Uterus (tissue), 4 donors: ENCODE measurements around the gene EMX2. TPM values are rescaled to one million over a fixed set of nuclear protein-coding genes. Genes with fewer than 3 reads are reported as not detected.

Experiments
- DNase-seq, 2 donors: peaks; one replicate each; pipeline ENCODE4 v3.0.0-alpha.2; 2019 to 2020
- H3K27ac ChIP-seq, 2 donors: fragments of 200-600 bp; sonication (generic); 1 replicate in 1 of 2; 2 replicates in 1 of 2; pipeline ENCODE4 v1.5.1; 2016 to 2018
- H3K27me3 ChIP-seq, 2 donors: fragments of 200-600 bp; sonication (generic); one replicate each; pipeline ENCODE4 v1.5.1; 2018 to 2019; ENCODE audit warnings: control low read depth in 1 of 2
- H3K36me3 ChIP-seq, 2 donors: fragments of 200-600 bp; sonication (generic); one replicate each; pipeline ENCODE4 v1.5.1; 2019; ENCODE audit warnings: control low read depth in 1 of 2
- H3K4me1 ChIP-seq, 2 donors: fragments of 200-600 bp; sonication (generic); one replicate each; pipeline ENCODE4 v1.5.1; 2018 to 2019; ENCODE audit warnings: control low read depth in 1 of 2
- H3K4me3 ChIP-seq, 2 donors: fragments of 200-600 bp; sonication (generic); 1 replicate in 1 of 2; 2 replicates in 1 of 2; pipeline ENCODE4 v1.5.1; 2018 to 2019; ENCODE audit warnings: mild to moderate bottlenecking in 1 of 2
- H3K9me3 ChIP-seq, 2 donors: fragments of 200-600 bp; sonication (generic); one replicate each; pipeline ENCODE4 v1.5.1; 2019; ENCODE audit warnings: control low read depth in 1 of 2
- CTCF ChIP-seq, 4 experiments: fragments of 200-600 bp in 2 of 4; fragments of 450-650 bp in 2 of 4; sonication (generic) in 2 of 4; IDR thresholded peaks; one replicate each; pipeline ENCODE4 v1.5.1; 2016 to 2019; ENCODE audit warnings: antibody characterized with exemption in 4 of 4, mild to moderate bottlenecking in 2 of 4, moderate library complexity in 1 of 4
- POLR2A ChIP-seq, 2 donors: fragments of 450-650 bp; IDR thresholded peaks; one replicate each; pipeline ENCODE4 v1.6.1; 2016; ENCODE audit warnings: antibody characterized with exemption in 2 of 2, mild to moderate bottlenecking in 1 of 2, moderate library complexity in 1 of 2
- intact Hi-C: fragments of 100-400 bp; cut with DNase I; formaldehyde crosslinking; loops from one replicate; pipeline ENCODE4 v1.15.1; 2023; ENCODE audit warnings: low total_unique reads
- total RNA-seq, 4 donors: library from RNA; depleted of rRNA in 3 of 4; stranded (reverse); fragments of >200 nt in 3 of 4; gene quantifications; one replicate each; pipeline versions ENCODE4 v1.1.0 to v1.2.4, GENCODE V29; 2014 to 2023
- donor health status: DM: yes; HTN: yes; CAD: no.

The EMX2 gene
- total RNA-seq, 4 donors from 2014 or later, result 6.7 to 154 (median 17.1) TPM

GRCh38 chr10:117500456-117500855, 42.1 kb upstream of the EMX2 start:
- H3K27me3 ChIP-seq, result no peaks in the 10 kb centered on the region
- DNase-seq, result no peak
- intact Hi-C loops, result no loop called here
- peaks cover 0 to 10% of the 10 kb centered on the region in 2 donors for H3K4me1 ChIP-seq
- no peak overlapping the region for H3K4me3 ChIP-seq
- no peak for TF ChIP-seq POLR2A (IDR thresholded peaks at IDR 0.05)
- no peak for TF ChIP-seq CTCF (IDR thresholded peaks at IDR 0.05)
- no peaks in the 10 kb centered on the region for H3K36me3 ChIP-seq
- H3K27ac ChIP-seq, result no peak overlapping the region
- H3K9me3 ChIP-seq, result no peaks in the 10 kb centered on the region

- peaks cover 0 to 10% of the 10 kb centered on the region in 2 donors for H3K4me1 ChIP-seq
- intact Hi-C loops, result no loop called here
- no peaks in the 10 kb centered on the region for H3K9me3 ChIP-seq
- no peak for DNase-seq
- peak overlapping the region in 1 of 2 donors; percentile 51 for H3K27ac ChIP-seq
- H3K4me3 ChIP-seq, result no peak overlapping the region
- no peaks in the 10 kb centered on the region for H3K27me3 ChIP-seq
- no peak for TF ChIP-seq CTCF (IDR thresholded peaks at IDR 0.05)
- no peak for TF ChIP-seq POLR2A (IDR thresholded peaks at IDR 0.05)
- H3K36me3 ChIP-seq, result no peaks in the 10 kb centered on the region
Observed at GRCh38 chr10:117501460-117502035, 41.0 kb upstream of the EMX2 start.

GRCh38 chr10:117502421-117503243, 39.9 kb upstream of the EMX2 start:
- intact Hi-C loops, result no loop called here
- Histone ChIP-seq H3K27ac (peak overlapping the region; percentile 60 to 64), H3K36me3 (no peaks in the 10 kb centered on the region), H3K4me3 (no peak overlapping the region), H3K9me3 (no peaks in the 10 kb centered on the region), H3K27me3 (no peaks in the 10 kb centered on the region), H3K4me1 (peaks cover 0 to 10% of the 10 kb centered on the region in 2 donors)
- TF ChIP-seq CTCF (IDR thresholded peaks at IDR 0.05) (no peak), POLR2A (IDR thresholded peaks at IDR 0.05) (no peak)
- no peak for DNase-seq

- Histone ChIP-seq H3K4me1 (peaks cover 0 to 6% of the 10 kb centered on the region in 2 donors), H3K27me3 (no peaks in the 10 kb centered on the region), H3K4me3 (no peak overlapping the region), H3K36me3 (no peaks in the 10 kb centered on the region), H3K27ac (peak overlapping the region; percentile 60 to 64), H3K9me3 (no peaks in the 10 kb centered on the region)
- TF ChIP-seq POLR2A (IDR thresholded peaks at IDR 0.05), result no peak
- no peak for TF ChIP-seq CTCF (IDR thresholded peaks at IDR 0.05)
- no peak for DNase-seq
- intact Hi-C loops, result no loop called here
Observed at GRCh38 chr10:117503244-117504205, 39.0 kb upstream of the EMX2 start.
